Endothelial cell of umbilical vein (primary cell): ENCODE data around the gene LOXL3. TPM values are rescaled to one million over a fixed set of nuclear protein-coding genes. Genes with fewer than 3 reads are reported as not detected.

Experiments
- BruUV-seq: library from RNA; stranded (reverse); fragments of 400-500 nt; replicated peaks from 2 replicates; lab custom pipeline; 2021; lab: Mats Ljungman, UMichigan
- CTCF ChIA-PET: fragments of 300-600, 350-600 bp; sonication (Branson Sonifier 250); formaldehyde crosslinking; loops from one replicate; lab custom pipeline; 2021; ENCODE audit warnings: antibody characterized with exemption, inconsistent platforms; lab: Charles Lee
- POLR2A ChIA-PET: fragments of 300-600, 350-600 bp; sonication (Branson Sonifier 250); formaldehyde crosslinking; loops from one replicate; lab custom pipeline; 2021; ENCODE audit warnings: antibody characterized with exemption, inconsistent platforms; lab: Charles Lee
- DNase-seq: peaks from one replicate; pipeline ENCODE4 v3.0.0-alpha.2; 2011; ENCODE audit warnings: low read depth, low spot score
- FAIRE-seq: peaks from 2 replicates; lab custom pipeline; 2011; peaks lifted over from hg19 to GRCh38; lab: Jason Lieb, UNC
- H2AFZ ChIP-seq: 2 replicates; pipeline ENCODE4 v1.6.0; 2012; ENCODE audit warnings: low read depth, low read length, control low read depth, inconsistent platforms
- H3K27ac ChIP-seq: 2 replicates; pipeline ENCODE4 v1.5.1; 2011; ENCODE audit warnings: low read depth, mild to moderate bottlenecking, control low read depth, low read length, moderate library complexity; ENCODE audit not compliant: insufficient read depth
- H3K27me3 ChIP-seq, 2 experiments: 2 replicates each; pipeline versions ENCODE4 v1.6.0 to v1.6.1; 2011; ENCODE audit warnings: low read length in 2 of 2, mixed read lengths in 1 of 2; ENCODE audit not compliant: control insufficient read depth in 2 of 2, insufficient read depth in 2 of 2
- H3K36me3 ChIP-seq, 2 experiments: 2 replicates in 1 of 2; 3 replicates in 1 of 2; pipeline ENCODE4 v1.5.1; 2011; ENCODE audit warnings: low read length in 2 of 2, mild to moderate bottlenecking in 1 of 2, moderate library complexity in 1 of 2; ENCODE audit not compliant: control insufficient read depth in 2 of 2, insufficient read depth in 2 of 2; ENCODE audit errors: extremely low read depth in 1 of 2
- H3K4me1 ChIP-seq: 3 replicates; pipeline ENCODE4 v1.5.1; 2011; ENCODE audit warnings: mild to moderate bottlenecking, low read length; ENCODE audit not compliant: control insufficient read depth, insufficient read depth; ENCODE audit errors: extremely low read depth
- H3K4me2 ChIP-seq: 2 replicates; pipeline ENCODE4 v1.6.1; 2011; ENCODE audit warnings: low read length, control low read depth, mixed read lengths; ENCODE audit not compliant: insufficient read depth
- H3K4me3 ChIP-seq, 3 experiments: fragments of 200-600 bp in 1 of 3; sonication (generic), shearing (Covaris generic) in 1 of 3; replicated peaks in 1 of 3; 2 replicates each; pipeline ENCODE4 v1.5.1; 2011 to 2016; ENCODE audit warnings: control low read depth in 3 of 3, low read length in 3 of 3, mild to moderate bottlenecking in 2 of 3, inconsistent platforms in 1 of 3, low read depth in 1 of 3, moderate library complexity in 1 of 3; ENCODE audit not compliant: insufficient read depth in 1 of 3
- H3K79me2 ChIP-seq: 2 replicates; pipeline ENCODE4 v1.6.0; 2012; ENCODE audit warnings: low read length, inconsistent platforms; ENCODE audit not compliant: control insufficient read depth, insufficient read depth
- H3K9ac ChIP-seq: replicated peaks from 2 replicates; pipeline ENCODE3; 2011; ENCODE audit warnings: low read length, control low read depth; ENCODE audit not compliant: insufficient read depth; ENCODE audit errors: extremely low read depth
- H3K9me1 ChIP-seq: replicated peaks from 3 replicates; pipeline ENCODE4 v1.6.0; 2011; ENCODE audit warnings: mild to moderate bottlenecking, low read length; ENCODE audit not compliant: control insufficient read depth, insufficient read depth; ENCODE audit errors: extremely low read depth
- H3K9me3 ChIP-seq: replicated peaks from 2 replicates; pipeline ENCODE4 v1.5.1; 2012; ENCODE audit warnings: low read length, inconsistent platforms; ENCODE audit not compliant: control insufficient read depth, insufficient read depth
- H4K20me1 ChIP-seq: replicated peaks from 2 replicates; pipeline ENCODE3; 2011; ENCODE audit warnings: mild to moderate bottlenecking, low read length; ENCODE audit not compliant: control insufficient read depth, insufficient read depth; ENCODE audit errors: extremely low read depth
- EZH2 ChIP-seq: IDR thresholded peaks from 2 replicates; pipeline ENCODE4 v1.6.1; 2012; ENCODE audit warnings: borderline replicate concordance, low read depth, mild to moderate bottlenecking, moderate library complexity, low read length, inconsistent platforms; ENCODE audit not compliant: severe bottlenecking
- FOS ChIP-seq: IDR thresholded peaks from 2 replicates; pipeline ENCODE4 v1.6.1; 2011; ENCODE audit warnings: mild to moderate bottlenecking, low read length, moderate library complexity, borderline replicate concordance; ENCODE audit not compliant: insufficient read depth
- GATA2 ChIP-seq: IDR thresholded peaks from 2 replicates; pipeline ENCODE4 v1.7.0; 2011; ENCODE audit warnings: low read depth, mild to moderate bottlenecking, moderate library complexity, mixed read lengths, low read length; ENCODE audit not compliant: insufficient read length, insufficient read depth
- JUN ChIP-seq: IDR thresholded peaks from 2 replicates; pipeline ENCODE4 v1.6.1; 2011; ENCODE audit warnings: borderline replicate concordance, low read depth; ENCODE audit not compliant: insufficient read length, insufficient read depth
- MYC ChIP-seq: IDR thresholded peaks from one replicate; pipeline ENCODE4 v1.6.1; 2011; ENCODE audit warnings: mild to moderate bottlenecking, low read depth, low read length
- POLR2A ChIP-seq: IDR thresholded peaks from 2 replicates; pipeline ENCODE4 v1.6.1; 2012; ENCODE audit warnings: low read depth, mild to moderate bottlenecking, control low read depth, low read length
- POLR2AphosphoS5 ChIP-seq: IDR thresholded peaks from 2 replicates; pipeline ENCODE4 v1.6.1; 2012; ENCODE audit warnings: low read depth, mild to moderate bottlenecking, control low read depth, low read length, moderate library complexity; ENCODE audit not compliant: insufficient read depth
- dilution Hi-C: fragments of 300-500 bp; cut with MboI; formaldehyde crosslinking; loops from one replicate; pipeline ENCODE4 v1.15.0; 2019; ENCODE audit warnings: low sequenced_read_pairs; ENCODE audit not compliant: extremely low pct_ligation_motif_present
- intact Hi-C: fragments of 100-400 bp; cut with micrococcal nuclease; formaldehyde crosslinking; loops from one replicate; pipeline ENCODE4 v1.10.0; 2022
- polyA plus RNA-seq, 4 experiments: library from polyadenylated mRNA; depleted of rRNA in 3 of 4; stranded (reverse) in 3 of 4; unstranded in 1 of 4; fragments of >200 nt; gene quantifications; 2 replicates each; pipeline versions ENCODE4 v1.2.1 to v1.2.3, GENCODE V29; 2011 to 2012; ENCODE audit warnings: missing spikeins in 1 of 4
- total RNA-seq: library from RNA; stranded (reverse); gene quantifications from 2 replicates; pipeline ENCODE4 v1.2.3, GENCODE V29; 2021
- TF ChIP-seq, protein P1 (sequence below), 2 donors: IDR thresholded peaks; 1 replicate in 1 of 2; 2 replicates in 1 of 2; pipeline ENCODE4 v1.5.1; 2011; ENCODE audit warnings: low read length in 2 of 2, mild to moderate bottlenecking in 2 of 2, moderate library complexity in 2 of 2, control low read depth in 1 of 2, inconsistent platforms in 1 of 2, low read depth in 1 of 2; ENCODE audit not compliant: insufficient read depth in 1 of 2; ENCODE audit errors: extremely low read depth in 1 of 2
- TF ChIP-seq, protein P2 (sequence below): IDR thresholded peaks from 2 replicates; pipeline ENCODE4 v1.6.1; 2011; ENCODE audit not compliant: insufficient read depth, insufficient read length

The LOXL3 gene
- total and polyA plus RNA-seq, 2 donors (not counting 3 experiments of a cell fraction or from before 2014, with no cell fraction given) = 0.95 to 1.3 TPM

DNA sequence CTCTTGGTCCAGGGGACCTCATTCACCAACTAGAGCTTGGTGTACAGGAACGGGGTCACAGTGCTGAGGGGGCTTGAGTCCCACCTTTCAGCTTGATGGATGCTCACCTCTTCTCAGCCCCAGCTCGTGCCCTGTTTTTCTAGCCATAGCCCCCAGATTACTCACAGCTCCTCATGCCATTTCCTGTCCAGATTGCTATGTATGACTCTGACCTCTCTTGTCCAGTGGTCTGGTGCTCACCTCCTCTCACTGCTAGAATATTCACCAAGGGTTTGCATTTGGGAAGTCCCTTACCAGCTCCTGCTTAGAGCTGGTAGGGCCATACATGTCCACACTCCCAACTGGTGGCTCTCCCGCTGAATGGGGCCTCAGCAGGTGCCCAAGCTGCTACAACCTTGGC is 60.2 kb downstream of the LOXL3 start:
- Histone ChIP-seq H3K9me3 (no peaks in the 10 kb centered on the region), H3K4me2 (no peak overlapping the region), H3K9me1 (no peaks in the 10 kb centered on the region), H3K36me3 (peaks cover 3 to 14% of the 10 kb centered on the region in 2 experiments), H3K79me2 (no peaks in the 10 kb centered on the region), H3K27me3 (peaks cover 10 to 16% of the 10 kb centered on the region in 2 experiments), H3K9ac (no peak overlapping the region), H4K20me1 (no peaks in the 10 kb centered on the region), H3K4me1 (peaks cover 13% of the 10 kb centered on the region), H2AFZ (no peak overlapping the region), H3K4me3 (no peak overlapping the region), H3K27ac (no peak overlapping the region)
- no TSS peak for BruUV-seq
- ChIA-PET CTCF (interaction anchor here (0.6 to 1.3 kb wide), 6 partner anchors 9 to 92 kb away, joined by 3 to 11 read pairs (median 4); partner anchors contain the start of genes CCDC142, INO80B and TTC31), POLR2A (no interaction called here)
- dilution Hi-C loops (no loop called here), intact Hi-C loops (no loop called here)
- TF ChIP-seq, protein P1, sequence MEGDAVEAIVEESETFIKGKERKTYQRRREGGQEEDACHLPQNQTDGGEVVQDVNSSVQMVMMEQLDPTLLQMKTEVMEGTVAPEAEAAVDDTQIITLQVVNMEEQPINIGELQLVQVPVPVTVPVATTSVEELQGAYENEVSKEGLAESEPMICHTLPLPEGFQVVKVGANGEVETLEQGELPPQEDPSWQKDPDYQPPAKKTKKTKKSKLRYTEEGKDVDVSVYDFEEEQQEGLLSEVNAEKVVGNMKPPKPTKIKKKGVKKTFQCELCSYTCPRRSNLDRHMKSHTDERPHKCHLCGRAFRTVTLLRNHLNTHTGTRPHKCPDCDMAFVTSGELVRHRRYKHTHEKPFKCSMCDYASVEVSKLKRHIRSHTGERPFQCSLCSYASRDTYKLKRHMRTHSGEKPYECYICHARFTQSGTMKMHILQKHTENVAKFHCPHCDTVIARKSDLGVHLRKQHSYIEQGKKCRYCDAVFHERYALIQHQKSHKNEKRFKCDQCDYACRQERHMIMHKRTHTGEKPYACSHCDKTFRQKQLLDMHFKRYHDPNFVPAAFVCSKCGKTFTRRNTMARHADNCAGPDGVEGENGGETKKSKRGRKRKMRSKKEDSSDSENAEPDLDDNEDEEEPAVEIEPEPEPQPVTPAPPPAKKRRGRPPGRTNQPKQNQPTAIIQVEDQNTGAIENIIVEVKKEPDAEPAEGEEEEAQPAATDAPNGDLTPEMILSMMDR (IDR thresholded peaks at IDR 0.05; ENCODE audit: extremely low read depth in 1 of 2, insufficient read depth in 1 of 2, low read depth in 1 of 2, low read length in 2 of 2) = no peak
- TF ChIP-seq EZH2 (no peak), POLR2A (no peak), MYC (no peak), POLR2AphosphoS5 (no peak), FOS (no peak), GATA2 (no peak), JUN (no peak)
- TF ChIP-seq, protein P2, sequence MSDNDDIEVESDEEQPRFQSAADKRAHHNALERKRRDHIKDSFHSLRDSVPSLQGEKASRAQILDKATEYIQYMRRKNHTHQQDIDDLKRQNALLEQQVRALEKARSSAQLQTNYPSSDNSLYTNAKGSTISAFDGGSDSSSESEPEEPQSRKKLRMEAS = no peak
- FAIRE-seq (peak; percentile 63), DNase-seq (no peak)
